Regular cardiac myocyte (primary cell): Measurements from ENCODE around the gene MC3R. TPM values are rescaled to one million over a fixed set of nuclear protein-coding genes. Genes with fewer than 3 reads are reported as not detected.

Source experiments
- total RNA-seq: library from RNA; depleted of rRNA; stranded (reverse); fragments of >200 nt; gene quantifications from 2 replicates; pipeline ENCODE4 v1.2.3, GENCODE V29; 2014

The MC3R gene
- total RNA-seq: not detected in 2 replicates

DNA sequence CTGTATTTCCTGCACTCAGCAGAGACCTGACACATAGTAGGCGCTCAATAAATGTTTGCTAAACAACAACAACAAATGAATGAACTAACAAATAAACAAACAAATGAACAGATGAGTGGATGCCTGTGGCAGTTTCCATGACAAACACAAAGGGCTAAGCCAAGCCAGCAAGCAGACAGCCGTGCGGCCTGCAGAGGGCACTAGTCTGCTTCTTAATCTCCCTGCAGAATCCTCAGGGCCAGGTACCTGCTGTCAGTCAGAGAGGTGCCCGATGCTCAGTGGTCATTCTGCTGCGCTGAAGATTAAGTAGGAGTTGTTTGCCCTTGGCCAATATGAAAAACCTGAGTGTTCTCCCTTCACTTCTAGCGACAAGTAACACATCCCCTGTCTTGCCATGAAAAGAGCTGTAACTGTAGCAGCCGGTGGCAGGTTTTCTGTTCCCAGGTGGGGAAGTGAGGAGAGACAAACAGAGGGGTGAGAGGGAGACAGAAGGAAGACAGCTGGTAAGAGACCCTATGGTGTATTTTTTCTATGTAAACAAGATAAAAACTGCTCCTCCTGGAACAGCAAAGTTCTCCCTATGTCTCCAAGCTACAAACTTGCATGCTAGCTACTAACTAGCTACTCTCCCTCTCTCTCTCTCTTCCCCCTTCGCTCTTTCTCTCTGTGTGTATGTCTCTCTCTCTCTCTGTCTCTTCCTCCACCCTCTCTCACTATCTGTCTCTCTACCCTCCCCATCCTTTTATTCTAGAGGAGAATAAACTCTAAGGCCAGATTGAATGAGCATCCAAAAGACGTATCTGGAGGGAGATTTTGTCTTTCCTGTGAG lies at the start of gene MC3R:
MC3R (plus strand) TSS at position 779 of the 829 bp plus-strand sequence. CDS start 112 bp downstream, outside the sequence.

Other genes with a start within 250 kb of the MC3R start
- not detected in 2 replicates for gene CBLN4, start 243.2 kb upstream of the MC3R start, total RNA-seq
- gene FAM210B, start 110.2 kb downstream of the MC3R start, total RNA-seq: 31.4 and 42.0 TPM in 2 replicates
- 9.6 and 88.8 TPM in 2 replicates for gene AURKA, start 143.5 kb downstream of the MC3R start, total RNA-seq
- gene CSTF1, start 143.9 kb downstream of the MC3R start, total RNA-seq: 25.9 and 33.7 TPM in 2 replicates
- 0.28 and 2.9 TPM in 2 replicates for gene CASS4, start 163.5 kb downstream of the MC3R start, total RNA-seq
- 85.7 and 99.5 TPM in 2 replicates for gene RTF2, start 219.9 kb downstream of the MC3R start, total RNA-seq